Measurements from ENCODE around the gene AXL. TPM values are rescaled to one million over a fixed set of nuclear protein-coding genes. Genes with fewer than 3 reads are reported as not detected.

The AXL gene
- total RNA-seq, 1 donor from 2014 or later: 2.6 TPM

DNA sequence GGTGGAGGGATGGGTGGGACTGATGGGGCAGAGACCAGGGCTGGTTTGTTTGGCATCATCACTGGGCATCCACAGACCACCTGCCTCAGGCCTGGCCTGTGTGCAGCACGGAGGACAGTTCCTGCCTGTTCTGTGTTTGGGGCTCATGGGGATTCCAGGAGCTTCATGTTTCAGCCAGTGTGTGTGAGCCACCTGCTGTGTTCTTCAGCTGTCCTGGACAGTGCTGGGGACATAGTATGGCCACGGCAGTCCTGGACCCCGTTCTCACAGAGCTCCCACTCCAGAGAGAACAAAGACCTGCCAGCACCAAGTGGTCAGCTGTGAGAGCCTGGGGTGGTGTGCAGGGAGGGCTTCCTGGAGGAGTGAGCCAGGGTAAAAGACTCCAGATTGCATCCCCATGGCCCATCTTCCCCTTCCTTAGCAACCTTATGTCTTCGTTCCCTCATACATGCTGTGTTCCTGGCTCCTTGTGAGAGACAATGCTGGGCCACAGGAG is 89.0 kb downstream of the AXL start:
- peak in 1 of 2 donors; percentile 30 for DNase-seq (ENCODE audit: low read depth in 2 of 2)

DNA sequence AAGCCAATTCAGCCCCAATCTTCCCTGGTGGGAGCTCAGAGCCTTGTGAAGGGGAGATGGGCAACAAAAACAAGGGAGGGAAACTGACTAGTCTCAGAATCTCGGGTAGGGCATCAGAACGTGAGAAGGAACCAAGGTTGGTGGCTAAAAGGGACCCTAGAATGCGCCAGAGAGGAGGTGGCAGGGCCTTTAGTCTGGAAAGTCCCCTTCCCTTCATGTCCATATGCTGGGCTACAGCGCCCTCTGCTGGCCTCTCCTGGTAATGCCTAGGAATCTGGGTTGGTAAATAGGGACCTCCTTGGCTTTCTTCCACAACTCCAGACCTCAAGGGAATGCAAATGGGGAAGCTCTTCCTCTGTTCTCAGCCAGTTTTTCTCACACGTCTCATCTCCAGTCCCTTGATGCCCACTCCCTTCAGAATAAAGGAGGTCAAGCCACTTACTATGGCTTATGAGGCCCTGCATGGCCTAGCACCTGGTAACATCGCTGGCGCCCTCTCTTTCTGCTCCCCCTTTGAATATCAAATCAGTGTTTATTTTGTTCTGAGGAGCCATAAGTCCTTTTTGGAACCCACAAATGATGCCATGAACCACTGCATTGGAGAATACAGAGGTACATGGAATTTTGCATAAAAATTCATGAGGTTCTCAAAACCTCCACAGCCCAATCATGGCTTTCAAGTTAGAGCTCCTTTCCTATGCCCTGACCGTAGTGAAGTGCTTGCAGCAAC is 89.6 kb downstream of the AXL start:
- peak; percentile 90 for DNase-seq (ENCODE audit: low read depth in 2 of 2)

DNA sequence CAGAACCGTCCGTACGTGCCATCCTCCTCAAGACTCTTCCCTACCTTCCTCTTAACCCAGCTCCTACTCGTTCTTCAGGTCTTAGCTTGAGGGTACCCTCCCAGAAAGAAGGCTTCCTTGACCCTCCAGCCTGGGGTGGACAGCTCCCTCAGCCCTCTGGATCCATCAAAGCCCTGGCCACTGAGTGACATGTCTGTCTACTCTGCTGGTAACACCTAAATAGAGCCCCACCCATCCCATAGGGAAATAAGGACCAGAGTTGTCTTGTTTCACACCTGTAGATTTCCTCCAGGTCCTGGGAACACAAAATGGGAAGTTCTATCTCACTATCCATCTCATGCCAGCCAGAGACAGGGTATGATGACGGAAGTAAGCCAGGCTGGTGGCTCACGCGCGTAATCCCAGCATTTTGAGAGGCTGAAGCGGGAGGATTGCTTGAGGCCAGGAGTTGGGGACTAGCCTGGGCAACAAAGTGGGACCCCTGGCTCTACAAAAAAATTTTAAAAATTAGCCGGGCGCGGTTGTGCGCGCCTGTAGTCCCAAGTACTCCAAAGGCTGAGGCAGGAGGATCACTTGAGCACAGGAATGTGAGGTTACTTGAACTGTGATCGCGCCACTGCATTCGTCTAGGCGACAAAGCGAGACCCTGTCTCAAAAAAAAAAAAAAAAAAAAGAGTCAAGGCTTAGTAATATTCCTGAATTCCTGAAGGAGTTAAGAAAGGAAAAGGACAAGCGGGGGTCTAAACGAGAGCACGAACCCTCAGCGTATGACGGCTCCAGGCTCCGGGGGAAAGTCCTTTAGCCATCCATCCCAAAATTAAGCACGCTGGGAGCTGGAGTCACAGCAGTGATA is 90.4 kb downstream of the AXL start:
- peak in 1 of 2 donors; percentile 41 for DNase-seq (ENCODE audit: low read depth in 2 of 2)

DNA sequence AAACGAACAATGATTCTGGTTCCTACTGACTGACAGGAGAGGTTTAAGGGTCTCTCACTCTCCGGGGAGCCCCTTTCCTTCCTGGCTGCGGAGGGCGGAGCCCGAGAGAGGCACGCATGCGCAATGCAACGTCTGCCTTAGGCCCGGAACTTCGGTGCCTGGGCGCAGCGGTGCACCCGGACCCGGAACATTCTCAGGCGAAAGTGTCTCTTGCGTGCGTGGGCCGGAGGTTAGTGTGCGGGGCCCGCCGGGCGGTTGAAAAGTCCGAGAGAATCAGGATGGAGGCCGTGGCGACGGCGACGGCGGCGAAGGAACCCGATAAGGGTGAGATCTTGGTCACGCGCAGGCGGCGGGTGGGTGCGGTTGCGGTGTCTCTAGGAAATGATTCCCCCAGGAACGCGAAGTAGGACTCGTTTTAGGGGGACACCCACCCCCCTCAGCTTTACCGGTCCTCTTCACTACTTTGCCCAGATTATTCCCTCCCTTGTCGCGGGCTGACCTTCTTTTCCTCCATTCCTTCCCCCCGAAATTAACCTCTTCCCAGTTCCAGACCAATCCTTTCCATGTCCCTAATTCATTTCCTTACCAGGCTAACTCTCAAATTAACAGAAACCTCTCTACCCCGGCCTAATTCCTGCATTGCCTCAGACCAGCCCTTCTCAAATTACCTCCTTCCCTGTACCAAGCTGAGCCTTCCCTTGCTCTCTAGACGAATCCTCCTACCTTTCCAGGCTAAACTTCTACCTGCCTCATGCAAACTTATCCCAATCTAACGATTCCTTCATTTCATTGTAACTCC is 91.2 kb downstream of the AXL start, which contains the start of gene CCDC97:
Gene CCDC97, plus strand, starts transcription at position 140 of the 799 bp plus-strand sequence. Its CDS starts 139 bp downstream, at position 279.
- DNase-seq (ENCODE audit: low read depth in 2 of 2): peak; percentile 89 to 93

DNA sequence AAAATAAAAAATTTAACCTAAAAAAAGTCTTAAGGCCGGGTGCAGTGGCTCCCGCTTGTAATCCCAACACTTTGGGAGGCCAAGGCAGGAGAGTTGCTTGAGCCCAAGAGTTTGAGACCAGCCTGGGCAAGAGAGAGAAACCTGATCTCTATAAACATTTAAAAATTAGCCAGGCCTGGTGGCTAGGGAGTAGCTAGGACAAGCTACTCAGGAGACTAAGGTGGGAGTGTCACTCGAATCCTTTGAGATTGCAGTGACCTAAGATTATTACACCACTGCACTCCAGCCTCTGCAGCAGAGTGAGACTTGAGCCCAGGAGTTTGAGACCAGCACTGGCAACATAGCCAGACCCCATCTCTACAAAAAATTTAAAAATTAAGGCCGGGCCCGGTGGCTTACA is 92.0 kb downstream of the AXL start:
- DNase-seq (ENCODE audit: low read depth in 2 of 2): no peak

Other genes with a start within 250 kb of the AXL start
- not detected in 2 replicates for gene CYP2B6, start 227.9 kb upstream of the AXL start, total RNA-seq
- gene CYP2A13, start 130.8 kb upstream of the AXL start, total RNA-seq: not detected in 2 replicates
- not detected in 2 replicates for gene CYP2F1, start 104.8 kb upstream of the AXL start, total RNA-seq
- 0.65 TPM in 1 of 2 replicates, not detected in the other for gene CYP2S1, start 26.0 kb upstream of the AXL start, total RNA-seq
- 42.1 and 53.0 TPM in 2 replicates for gene HNRNPUL1, start 45.1 kb downstream of the AXL start, total RNA-seq
- 4.4 and 8.7 TPM in 2 replicates for gene CCDC97, start 90.9 kb downstream of the AXL start, total RNA-seq
- 17.4 and 19.6 TPM in 2 replicates for gene TGFB1, start 134.7 kb downstream of the AXL start, total RNA-seq
- 6.3 and 6.9 TPM in 2 replicates for gene B9D2, start 144.9 kb downstream of the AXL start, total RNA-seq
- 2.2 and 3.3 TPM in 2 replicates for gene TMEM91, start 157.3 kb downstream of the AXL start, total RNA-seq
- gene EXOSC5, start 178.1 kb downstream of the AXL start, total RNA-seq: 12.9 and 13.9 TPM in 2 replicates
- gene BCKDHA, start 178.6 kb downstream of the AXL start, total RNA-seq: 36.1 and 40.1 TPM in 2 replicates
- 2.2 and 3.0 TPM in 2 replicates for gene B3GNT8, start 208.2 kb downstream of the AXL start, total RNA-seq
- 30.5 and 36.3 TPM in 2 replicates for gene DMAC2, start 220.7 kb downstream of the AXL start, total RNA-seq
- gene ERICH4, start 223.9 kb downstream of the AXL start, total RNA-seq: not detected in 2 replicates

All from lung microvascular endothelial cell (primary cell).